Neural cell (in vitro differentiated cells): ENCODE measurements around the gene TMEM164. TPM values are rescaled to one million over a fixed set of nuclear protein-coding genes. Genes with fewer than 3 reads are reported as not detected.

Source experiments
- H2AFZ ChIP-seq: fragments of 200-600, 300-800 bp; sonication (generic), shearing (Covaris generic); 2 replicates; pipeline ENCODE4 v1.6.0; 2014; ENCODE audit warnings: low read depth, mild to moderate bottlenecking, antibody characterized with exemption, low read length, moderate library complexity
- H3F3A ChIP-seq: fragments of 200-600 bp; shearing (Covaris generic); 2 replicates; pipeline ENCODE4 v1.6.1; 2016; ENCODE audit warnings: mild to moderate bottlenecking, moderate library complexity, mixed read lengths, antibody characterized with exemption, low read length; ENCODE audit not compliant: insufficient read depth, poor library complexity, severe bottlenecking
- H3K27ac ChIP-seq: fragments of 200-600, 300-800 bp; sonication (generic), shearing (Covaris generic); 2 replicates; pipeline ENCODE4 v1.5.1; 2014; ENCODE audit warnings: mild to moderate bottlenecking, low read length, moderate library complexity
- H3K27me3 ChIP-seq: fragments of 300-800, 200-600 bp; sonication (generic), shearing (Covaris generic); 2 replicates; pipeline ENCODE4 v1.6.0; 2014; ENCODE audit warnings: mild to moderate bottlenecking, low read depth, low read length, moderate library complexity; ENCODE audit not compliant: insufficient read depth
- H3K36me3 ChIP-seq: fragments of 300-800, 200-600 bp; sonication (generic), shearing (Covaris generic); 2 replicates; pipeline ENCODE4 v1.5.1; 2014; ENCODE audit warnings: mild to moderate bottlenecking, antibody characterized with exemption, low read length, moderate library complexity; ENCODE audit not compliant: insufficient read depth
- H3K4me2 ChIP-seq: fragments of 300-800, 200-600 bp; sonication (generic), shearing (Covaris generic); 2 replicates; pipeline ENCODE4 v1.6.0; 2014; ENCODE audit warnings: mild to moderate bottlenecking, low read length
- H3K4me3 ChIP-seq: fragments of 300-800, 200-600 bp; sonication (generic), shearing (Covaris generic); 2 replicates; pipeline ENCODE4 v1.5.1; 2014; ENCODE audit warnings: mild to moderate bottlenecking, low read length, moderate library complexity
- H3K79me2 ChIP-seq: fragments of 200-600 bp; shearing (Covaris generic); replicated peaks from 2 replicates; pipeline ENCODE4 v1.6.0; 2014; ENCODE audit warnings: mild to moderate bottlenecking, low read length, moderate library complexity; ENCODE audit not compliant: insufficient read depth
- H3K9ac ChIP-seq: fragments of 300-800, 200-600 bp; sonication (generic), shearing (Covaris generic); 2 replicates; pipeline ENCODE4 v1.6.1; 2016; ENCODE audit warnings: mild to moderate bottlenecking, low read length, mixed read lengths
- H3K9me2 ChIP-seq: fragments of 200-600 bp; shearing (Covaris generic); 2 replicates; pipeline ENCODE4 v1.6.1; 2016; ENCODE audit warnings: mild to moderate bottlenecking, low read length, mixed read lengths; ENCODE audit not compliant: insufficient read depth
- H3K9me3 ChIP-seq: fragments of 200-600, 300-800 bp; sonication (generic), shearing (Covaris generic); 2 replicates; pipeline ENCODE4 v1.6.1; 2016; ENCODE audit warnings: mild to moderate bottlenecking, mixed run types, low read length, moderate library complexity, mixed read lengths
- H4K20me1 ChIP-seq: fragments of 200-600 bp; shearing (Covaris generic); 2 replicates; pipeline ENCODE4 v1.6.1; 2016; ENCODE audit warnings: mild to moderate bottlenecking, mixed run types; ENCODE audit not compliant: insufficient read depth
- EP300 ChIP-seq: fragments of 450-650 bp; conservative IDR thresholded peaks from 2 replicates; pipeline ENCODE4 v1.6.1; 2014; ENCODE audit warnings: antibody characterized with exemption, mild to moderate bottlenecking, moderate library complexity; ENCODE audit not compliant: poor library complexity, severe bottlenecking
- EZH2 ChIP-seq: fragments of 200-600, 300-800 bp; shearing (Covaris generic), sonication (generic); IDR thresholded peaks from 2 replicates; pipeline ENCODE4 v1.6.1; 2014; ENCODE audit warnings: antibody characterized with exemption, low read length, borderline replicate concordance, mild to moderate bottlenecking; ENCODE audit not compliant: insufficient read depth, poor library complexity, severe bottlenecking
- MXI1 ChIP-seq: fragments of 450-650 bp; conservative IDR thresholded peaks from 2 replicates; pipeline ENCODE4 v1.6.1; 2014; ENCODE audit warnings: antibody characterized with exemption, mild to moderate bottlenecking; ENCODE audit not compliant: poor library complexity, severe bottlenecking
- POLR2AphosphoS5 ChIP-seq: IDR thresholded peaks from 2 replicates; pipeline ENCODE4 v1.6.1; 2012
- RAD21 ChIP-seq: fragments of 450-650 bp; conservative IDR thresholded peaks from 2 replicates; pipeline ENCODE4 v1.6.1; 2014; ENCODE audit warnings: antibody characterized with exemption, mild to moderate bottlenecking, moderate library complexity
- SMC3 ChIP-seq: fragments of 450-650 bp; conservative IDR thresholded peaks from 2 replicates; pipeline ENCODE4 v1.6.1; 2014; ENCODE audit warnings: antibody characterized with exemption, mild to moderate bottlenecking, moderate library complexity; ENCODE audit not compliant: poor library complexity
- TAF1 ChIP-seq: IDR thresholded peaks from 2 replicates; pipeline ENCODE4 v1.6.1; 2012; ENCODE audit warnings: low read depth
- polyA plus RNA-seq: library from polyadenylated mRNA; depleted of rRNA; stranded (reverse); fragments of >200 nt; gene quantifications from 2 replicates; pipeline ENCODE4 v1.2.3, GENCODE V29; 2014
- TF ChIP-seq, protein P1 (sequence below): IDR thresholded peaks from 2 replicates; pipeline ENCODE4 v1.6.1; 2012; ENCODE audit warnings: borderline replicate concordance
- TF ChIP-seq, protein P2 (sequence below): fragments of 450-650 bp; IDR thresholded peaks from 2 replicates; pipeline ENCODE4 v1.5.1; 2014; ENCODE audit warnings: antibody characterized with exemption, mild to moderate bottlenecking, moderate library complexity; ENCODE audit not compliant: poor library complexity, severe bottlenecking

The TMEM164 gene
- polyA plus RNA-seq, 1 donor from 2014 or later: 52.8 TPM

DNA sequence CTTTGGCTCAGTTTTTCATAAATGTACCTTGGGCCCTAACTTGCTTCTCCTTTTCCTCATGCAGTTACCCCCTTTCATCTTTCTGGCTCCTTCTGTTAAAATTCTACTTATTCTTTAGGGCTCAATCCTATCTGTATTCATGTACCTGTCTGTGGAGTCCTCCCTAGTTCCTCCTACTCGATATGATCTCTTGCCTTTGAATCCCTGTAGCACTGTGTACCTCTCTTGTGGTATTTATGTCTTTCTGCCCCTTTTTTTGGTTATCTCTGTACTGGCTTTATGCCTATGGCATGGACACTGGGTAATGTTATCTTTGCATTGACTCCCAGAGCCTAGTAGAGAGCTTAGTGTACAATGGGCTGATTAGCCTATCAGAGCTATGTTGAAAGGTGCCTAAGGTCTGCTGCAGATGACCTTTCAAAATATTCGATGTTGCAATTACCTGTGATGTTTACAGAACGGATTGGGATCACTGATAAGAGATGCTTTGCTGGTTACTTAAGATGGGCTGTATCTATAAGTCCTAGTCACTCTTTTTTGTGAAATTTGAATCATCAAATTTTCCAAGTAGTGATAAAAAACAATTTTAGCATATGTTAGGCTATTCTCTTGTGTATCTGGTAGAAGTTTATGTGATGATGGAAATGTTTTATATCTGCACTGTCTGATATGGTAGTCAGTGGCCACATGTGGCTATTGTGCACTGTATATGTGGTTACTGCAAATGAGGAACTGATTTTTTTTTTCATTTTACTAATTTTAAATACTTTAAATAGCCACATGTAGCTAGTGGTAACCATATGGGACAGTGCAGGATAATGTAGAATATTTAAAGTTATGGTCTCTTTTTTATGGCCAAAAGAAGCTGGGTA lies 33.5 kb downstream of the TMEM164 start:
- Histone ChIP-seq H3K9me3 (no peaks in the 10 kb centered on the region), H3K79me2 (no peaks in the 10 kb centered on the region), H3F3A (no peaks in the 10 kb centered on the region), H4K20me1 (no peaks in the 10 kb centered on the region), H3K27ac (no peak overlapping the region), H3K9ac (no peak overlapping the region), H3K27me3 (no peaks in the 10 kb centered on the region), H3K36me3 (no peaks in the 10 kb centered on the region), H2AFZ (no peak overlapping the region), H3K4me2 (no peak overlapping the region), H3K4me3 (no peak overlapping the region), H3K9me2 (no peaks in the 10 kb centered on the region)
- TF ChIP-seq TAF1: no peak
- TF ChIP-seq MXI1: no peak
- no peak for TF ChIP-seq EZH2
- TF ChIP-seq EP300: no peak
- TF ChIP-seq, protein P1, sequence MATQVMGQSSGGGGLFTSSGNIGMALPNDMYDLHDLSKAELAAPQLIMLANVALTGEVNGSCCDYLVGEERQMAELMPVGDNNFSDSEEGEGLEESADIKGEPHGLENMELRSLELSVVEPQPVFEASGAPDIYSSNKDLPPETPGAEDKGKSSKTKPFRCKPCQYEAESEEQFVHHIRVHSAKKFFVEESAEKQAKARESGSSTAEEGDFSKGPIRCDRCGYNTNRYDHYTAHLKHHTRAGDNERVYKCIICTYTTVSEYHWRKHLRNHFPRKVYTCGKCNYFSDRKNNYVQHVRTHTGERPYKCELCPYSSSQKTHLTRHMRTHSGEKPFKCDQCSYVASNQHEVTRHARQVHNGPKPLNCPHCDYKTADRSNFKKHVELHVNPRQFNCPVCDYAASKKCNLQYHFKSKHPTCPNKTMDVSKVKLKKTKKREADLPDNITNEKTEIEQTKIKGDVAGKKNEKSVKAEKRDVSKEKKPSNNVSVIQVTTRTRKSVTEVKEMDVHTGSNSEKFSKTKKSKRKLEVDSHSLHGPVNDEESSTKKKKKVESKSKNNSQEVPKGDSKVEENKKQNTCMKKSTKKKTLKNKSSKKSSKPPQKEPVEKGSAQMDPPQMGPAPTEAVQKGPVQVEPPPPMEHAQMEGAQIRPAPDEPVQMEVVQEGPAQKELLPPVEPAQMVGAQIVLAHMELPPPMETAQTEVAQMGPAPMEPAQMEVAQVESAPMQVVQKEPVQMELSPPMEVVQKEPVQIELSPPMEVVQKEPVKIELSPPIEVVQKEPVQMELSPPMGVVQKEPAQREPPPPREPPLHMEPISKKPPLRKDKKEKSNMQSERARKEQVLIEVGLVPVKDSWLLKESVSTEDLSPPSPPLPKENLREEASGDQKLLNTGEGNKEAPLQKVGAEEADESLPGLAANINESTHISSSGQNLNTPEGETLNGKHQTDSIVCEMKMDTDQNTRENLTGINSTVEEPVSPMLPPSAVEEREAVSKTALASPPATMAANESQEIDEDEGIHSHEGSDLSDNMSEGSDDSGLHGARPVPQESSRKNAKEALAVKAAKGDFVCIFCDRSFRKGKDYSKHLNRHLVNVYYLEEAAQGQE: no peak

DNA sequence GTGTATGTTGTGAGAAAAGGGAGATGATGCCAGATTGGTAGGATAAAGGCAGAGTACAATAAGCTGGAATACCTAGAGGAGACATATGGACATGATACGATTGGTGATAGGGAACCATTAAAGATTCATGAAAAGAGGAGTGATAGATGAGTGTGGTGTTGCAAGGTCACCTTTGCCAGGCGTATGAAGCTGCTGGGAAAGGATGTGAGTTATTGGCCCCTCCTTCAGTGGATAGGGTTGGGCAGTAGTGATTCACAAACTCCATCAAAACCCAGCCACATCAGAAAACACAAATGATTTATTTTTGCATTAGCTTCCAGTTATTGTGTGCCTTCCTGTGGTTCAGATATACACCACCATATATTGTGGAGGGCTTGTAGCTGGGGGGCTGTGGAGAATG lies 34.3 kb downstream of the TMEM164 start:
- Histone ChIP-seq H3K9me2 (no peaks in the 10 kb centered on the region), H3K9me3 (no peaks in the 10 kb centered on the region), H3K27ac (no peak overlapping the region), H3K9ac (no peak overlapping the region), H3K36me3 (no peaks in the 10 kb centered on the region), H3K79me2 (no peaks in the 10 kb centered on the region), H3K4me2 (no peak overlapping the region), H3K4me3 (no peak overlapping the region), H2AFZ (no peak overlapping the region), H4K20me1 (no peaks in the 10 kb centered on the region), H3F3A (no peaks in the 10 kb centered on the region), H3K27me3 (no peaks in the 10 kb centered on the region)
- TF ChIP-seq RAD21: no peak
- TF ChIP-seq, protein P1: no peak
- TF ChIP-seq, protein P2, sequence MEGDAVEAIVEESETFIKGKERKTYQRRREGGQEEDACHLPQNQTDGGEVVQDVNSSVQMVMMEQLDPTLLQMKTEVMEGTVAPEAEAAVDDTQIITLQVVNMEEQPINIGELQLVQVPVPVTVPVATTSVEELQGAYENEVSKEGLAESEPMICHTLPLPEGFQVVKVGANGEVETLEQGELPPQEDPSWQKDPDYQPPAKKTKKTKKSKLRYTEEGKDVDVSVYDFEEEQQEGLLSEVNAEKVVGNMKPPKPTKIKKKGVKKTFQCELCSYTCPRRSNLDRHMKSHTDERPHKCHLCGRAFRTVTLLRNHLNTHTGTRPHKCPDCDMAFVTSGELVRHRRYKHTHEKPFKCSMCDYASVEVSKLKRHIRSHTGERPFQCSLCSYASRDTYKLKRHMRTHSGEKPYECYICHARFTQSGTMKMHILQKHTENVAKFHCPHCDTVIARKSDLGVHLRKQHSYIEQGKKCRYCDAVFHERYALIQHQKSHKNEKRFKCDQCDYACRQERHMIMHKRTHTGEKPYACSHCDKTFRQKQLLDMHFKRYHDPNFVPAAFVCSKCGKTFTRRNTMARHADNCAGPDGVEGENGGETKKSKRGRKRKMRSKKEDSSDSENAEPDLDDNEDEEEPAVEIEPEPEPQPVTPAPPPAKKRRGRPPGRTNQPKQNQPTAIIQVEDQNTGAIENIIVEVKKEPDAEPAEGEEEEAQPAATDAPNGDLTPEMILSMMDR: no peak
- no peak for TF ChIP-seq MXI1
- no peak for TF ChIP-seq EZH2
- no peak for TF ChIP-seq EP300
- TF ChIP-seq TAF1: no peak
- TF ChIP-seq SMC3: no peak
- TF ChIP-seq POLR2AphosphoS5: no peak
